Neural crest cell (in vitro differentiated cells): ENCODE measurements around the gene LSMEM2. TPM values are rescaled to one million over a fixed set of nuclear protein-coding genes. Genes with fewer than 3 reads are reported as not detected.

Experiments used
- DNase-seq: peaks from one replicate; pipeline ENCODE4 v3.0.0; 2021; ENCODE audit warnings: low read depth, mixed read lengths, low spot score
- H3K27ac Mint-ChIP-seq: one replicate; pipeline ENCODE4 v1.8.0; 2021; ENCODE audit warnings: mild to moderate bottlenecking, mixed read lengths; ENCODE audit not compliant: unreplicated experiment
- H3K27me3 Mint-ChIP-seq: 2 replicates; pipeline ENCODE4 v1.8.0; 2021; ENCODE audit warnings: low read depth, mild to moderate bottlenecking, mixed read lengths
- H3K36me3 Mint-ChIP-seq: 2 replicates; pipeline ENCODE4 v1.8.0; 2021; ENCODE audit warnings: low read depth, mild to moderate bottlenecking, mixed read lengths
- H3K4me1 Mint-ChIP-seq: 2 replicates; pipeline ENCODE4 v1.8.0; 2021; ENCODE audit warnings: mixed read lengths
- H3K4me3 Mint-ChIP-seq: one replicate; pipeline ENCODE4 v1.8.0; 2021; ENCODE audit warnings: mild to moderate bottlenecking, mixed read lengths
- H3K9me3 Mint-ChIP-seq: 2 replicates; pipeline ENCODE4 v1.8.0; 2021; ENCODE audit warnings: mixed read lengths
- CTCF ChIP-seq: fragments of 200-600 bp; sonication (generic); conservative IDR thresholded peaks from 2 replicates; pipeline ENCODE4 v1.5.0; 2021; ENCODE audit warnings: antibody characterized with exemption, mild to moderate bottlenecking
- total RNA-seq: library from RNA; stranded (reverse); gene quantifications from 2 replicates; pipeline ENCODE4 v1.2.1, GENCODE V29; 2021

The LSMEM2 gene
- total RNA-seq, 1 donor from 2014 or later: not detected

DNA sequence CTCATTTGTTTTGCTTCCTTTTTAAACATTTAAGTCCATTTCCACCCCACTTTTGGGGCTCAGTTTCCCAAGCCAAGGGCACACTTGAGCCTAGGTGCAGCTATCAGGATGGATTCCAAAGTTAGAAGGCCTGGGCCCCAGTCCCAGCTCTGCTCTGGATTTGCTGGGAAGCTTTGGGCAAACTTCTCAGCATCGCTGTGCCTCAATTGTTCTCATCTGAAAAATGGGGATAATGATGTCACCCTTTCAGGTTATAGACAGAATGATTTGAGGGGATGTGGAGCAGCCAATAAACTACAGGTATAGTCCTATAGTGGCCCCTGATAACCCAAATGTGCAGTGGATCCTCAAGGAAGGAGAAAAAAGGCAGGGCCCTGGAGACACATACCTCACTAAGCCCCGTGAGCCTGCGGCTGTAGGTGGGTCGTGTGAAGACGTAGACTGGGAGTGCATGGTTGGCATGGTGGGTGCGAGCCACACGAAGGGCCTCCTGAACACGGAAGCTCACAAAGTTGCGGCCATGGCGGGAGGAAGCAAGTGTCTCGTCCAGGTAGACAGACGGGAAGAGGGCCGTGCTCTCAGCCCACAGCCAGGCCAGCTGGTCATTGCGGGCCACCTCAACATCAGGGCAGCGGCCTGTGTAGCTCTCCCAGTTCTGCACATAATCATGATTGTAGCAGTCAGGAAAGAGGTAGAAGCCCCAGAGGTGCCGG lies 40.5 kb downstream of the LSMEM2 start:
- H3K4me3 Mint-ChIP-seq: peak overlapping the region; percentile 99
- peaks cover 46% of the 10 kb centered on the region for H3K4me1 Mint-ChIP-seq
- no peak for TF ChIP-seq CTCF
- no peaks in the 10 kb centered on the region for H3K27me3 Mint-ChIP-seq
- peaks cover 22% of the 10 kb centered on the region for H3K36me3 Mint-ChIP-seq
- no peak for DNase-seq
- H3K9me3 Mint-ChIP-seq: no peaks in the 10 kb centered on the region
- no peak overlapping the region for H3K27ac Mint-ChIP-seq

DNA sequence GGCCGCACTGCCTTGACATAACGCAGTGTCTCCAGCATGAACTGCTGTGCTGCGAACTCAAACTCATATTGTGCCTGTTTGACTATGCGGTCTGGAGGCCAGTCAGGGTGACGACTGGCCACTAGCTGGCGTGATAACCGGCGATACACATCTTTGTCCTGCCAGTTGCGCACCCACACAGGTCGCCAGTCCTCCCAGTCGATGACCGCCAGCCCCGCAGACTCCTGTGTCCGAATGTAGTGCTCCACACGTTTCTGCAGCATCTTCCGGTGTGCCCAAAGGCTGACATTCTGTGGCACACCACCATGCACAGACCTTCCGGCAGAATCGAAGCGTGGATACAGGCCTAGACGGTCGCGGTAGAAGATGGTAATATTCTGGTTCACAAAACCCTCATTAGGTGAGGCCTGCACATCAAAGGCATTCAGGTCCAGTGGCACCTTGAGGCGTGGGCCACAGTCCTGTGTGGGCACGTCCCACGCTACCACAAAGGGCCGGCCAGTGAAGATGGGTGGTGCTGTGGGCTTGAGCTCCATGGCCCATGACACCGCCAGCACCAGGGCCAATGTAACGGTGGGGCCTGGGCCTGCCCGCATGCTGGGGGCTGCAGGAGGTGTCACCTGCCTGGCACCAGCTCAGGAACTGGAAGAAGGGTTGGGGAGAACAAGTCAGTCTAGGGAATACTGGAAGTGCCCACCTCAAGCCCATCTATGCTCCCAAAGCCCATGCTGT lies 41.2 kb downstream of the LSMEM2 start:
- H3K4me1 Mint-ChIP-seq: peaks cover 53% of the 10 kb centered on the region
- peaks cover 19% of the 10 kb centered on the region for H3K36me3 Mint-ChIP-seq
- H3K9me3 Mint-ChIP-seq: no peaks in the 10 kb centered on the region
- H3K27me3 Mint-ChIP-seq: no peaks in the 10 kb centered on the region
- TF ChIP-seq CTCF: no peak
- DNase-seq: no peak
- peak overlapping the region; percentile 99 for H3K4me3 Mint-ChIP-seq
- peak overlapping the region; percentile 96 for H3K27ac Mint-ChIP-seq

DNA sequence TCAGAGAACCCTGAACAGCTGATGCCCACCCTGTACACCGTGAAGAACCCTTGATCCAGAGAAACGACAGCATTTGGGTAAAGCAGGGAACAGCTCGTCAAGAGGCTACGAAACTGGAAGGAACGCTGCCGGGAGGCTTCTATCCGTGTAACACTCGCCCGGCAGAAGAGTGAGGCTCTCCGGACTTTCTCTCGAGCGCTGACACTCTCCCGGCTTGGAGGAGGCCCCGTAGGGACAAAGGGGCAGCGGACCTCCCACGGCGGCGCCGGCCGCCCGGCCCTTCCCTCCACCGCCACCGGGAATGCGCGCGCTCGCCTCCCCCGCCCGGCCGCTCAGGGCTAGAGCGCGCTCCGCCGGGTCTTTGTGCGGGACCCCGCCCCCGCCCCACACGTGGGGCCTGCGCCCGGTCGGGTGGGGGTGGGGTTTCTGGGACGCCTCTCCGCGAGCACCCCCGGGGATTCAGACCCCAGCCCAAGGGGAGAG lies 42.0 kb downstream of the LSMEM2 start:
- Mint-ChIP-seq H3K4me3 (peak overlapping the region; percentile 99), H3K27ac (peak overlapping the region; percentile 96), H3K9me3 (no peaks in the 10 kb centered on the region), H3K4me1 (peaks cover 53% of the 10 kb centered on the region), H3K36me3 (peaks cover 16% of the 10 kb centered on the region), H3K27me3 (no peaks in the 10 kb centered on the region)
- no peak for TF ChIP-seq CTCF
- DNase-seq: peak; percentile 76

- peak; percentile 85 for DNase-seq
- TF ChIP-seq CTCF: peak; percentile 73
- H3K27me3 Mint-ChIP-seq: no peaks in the 10 kb centered on the region
- H3K4me1 Mint-ChIP-seq: peaks cover 53% of the 10 kb centered on the region
- H3K27ac Mint-ChIP-seq: peak overlapping the region; percentile 100
- peak overlapping the region; percentile 94 for H3K4me3 Mint-ChIP-seq
- H3K9me3 Mint-ChIP-seq: no peaks in the 10 kb centered on the region
- peaks cover 12% of the 10 kb centered on the region for H3K36me3 Mint-ChIP-seq
Observed at GRCh38 chr3:50321336-50322114, 42.6 kb downstream of the LSMEM2 start.

DNA sequence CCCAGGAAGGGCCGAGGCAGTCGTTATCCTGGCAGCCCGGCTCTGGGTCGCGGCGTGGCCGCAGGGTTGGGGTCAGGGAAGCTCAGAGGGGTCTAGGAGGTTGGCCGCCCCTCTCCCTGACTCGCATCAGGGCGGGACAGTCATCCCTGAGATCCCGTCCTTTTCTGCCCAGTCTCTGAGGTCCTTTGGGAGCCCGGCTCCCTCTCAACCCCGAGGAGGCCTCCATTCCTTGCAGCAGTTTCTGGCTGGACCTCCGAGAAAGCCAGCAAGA lies 43.2 kb downstream of the LSMEM2 start:
- H3K4me1 Mint-ChIP-seq: peaks cover 53% of the 10 kb centered on the region
- H3K36me3 Mint-ChIP-seq: peaks cover 10% of the 10 kb centered on the region
- no peak for TF ChIP-seq CTCF
- H3K9me3 Mint-ChIP-seq: no peaks in the 10 kb centered on the region
- H3K4me3 Mint-ChIP-seq: peak overlapping the region; percentile 94
- no peaks in the 10 kb centered on the region for H3K27me3 Mint-ChIP-seq
- peak overlapping the region; percentile 100 for H3K27ac Mint-ChIP-seq
- no peak for DNase-seq
